Activated T-helper 17 cell treated with anti-CD3 and anti-CD28 coated beads, Interleukin-2, amount 50 U/mL, for 72 hours (primary cell): ENCODE measurements around the gene CDH13. TPM values are rescaled to one million over a fixed set of nuclear protein-coding genes. Genes with fewer than 3 reads are reported as not detected.

Source experiments
- ATAC-seq: fragments of 150-1000 bp; cut with Tn5 transposase; replicated peaks from 2 replicates; pipeline ENCODE4 v1.10.0; 2021; ENCODE audit warnings: mild to moderate bottlenecking, moderate library complexity
- H3K27ac Mint-ChIP-seq: one replicate; pipeline ENCODE4 v1.8.0; 2022; ENCODE audit warnings: mixed read lengths
- H3K27me3 Mint-ChIP-seq: one replicate; pipeline ENCODE4 v1.8.0; 2022; ENCODE audit warnings: mixed read lengths
- H3K36me3 Mint-ChIP-seq: one replicate; pipeline ENCODE4 v1.8.0; 2022; ENCODE audit warnings: low read depth, mild to moderate bottlenecking, mixed read lengths
- H3K4me1 Mint-ChIP-seq: one replicate; pipeline ENCODE4 v1.8.0; 2022; ENCODE audit warnings: mixed read lengths
- H3K4me3 Mint-ChIP-seq: one replicate; pipeline ENCODE4 v1.8.0; 2022; ENCODE audit warnings: mild to moderate bottlenecking, mixed read lengths
- H3K9me3 Mint-ChIP-seq: one replicate; pipeline ENCODE4 v1.8.0; 2022; ENCODE audit warnings: mixed read lengths
- total RNA-seq, 2 donors: library from RNA; stranded (reverse); gene quantifications; one replicate each; pipeline ENCODE4 v1.2.3, GENCODE V29; 2022

CDH13 gene
- total RNA-seq, 2 donors from 2014 or later, result not detected

GRCh38 chr16:82874672-82875071 lies 247.9 kb downstream of the CDH13 start:
- peaks cover 5% of the 10 kb centered on the region for H3K9me3 Mint-ChIP-seq
- H3K27ac Mint-ChIP-seq, result no peak overlapping the region
- no peak overlapping the region for H3K4me3 Mint-ChIP-seq
- H3K36me3 Mint-ChIP-seq, result no peaks in the 10 kb centered on the region
- peaks cover 15% of the 10 kb centered on the region for H3K27me3 Mint-ChIP-seq
- ATAC-seq, result no peak
- H3K4me1 Mint-ChIP-seq, result no peaks in the 10 kb centered on the region

DNA sequence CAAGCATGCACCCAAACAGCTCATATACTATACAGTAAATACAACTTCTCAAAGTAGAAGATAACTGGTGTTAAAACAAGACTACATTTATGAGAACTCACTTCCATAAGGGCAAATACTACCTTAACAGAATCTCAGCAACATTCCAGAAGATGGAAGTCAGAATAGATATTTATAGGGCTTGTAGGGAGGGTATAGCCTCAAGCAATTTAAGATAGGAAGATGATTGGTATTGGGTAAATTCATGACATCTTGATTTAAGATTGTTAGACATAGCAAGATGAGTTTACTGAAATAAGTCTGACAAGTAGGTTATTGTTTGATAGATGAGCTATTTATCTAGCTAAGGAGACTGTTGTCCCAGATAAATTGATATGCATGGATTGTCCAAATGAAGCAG lies 250.2 kb downstream of the CDH13 start:
- H3K4me1 Mint-ChIP-seq, result no peaks in the 10 kb centered on the region
- H3K36me3 Mint-ChIP-seq, result no peaks in the 10 kb centered on the region
- ATAC-seq, result no peak
- peaks cover 12% of the 10 kb centered on the region for H3K27me3 Mint-ChIP-seq
- H3K27ac Mint-ChIP-seq, result no peak overlapping the region
- H3K4me3 Mint-ChIP-seq, result no peak overlapping the region
- no peaks in the 10 kb centered on the region for H3K9me3 Mint-ChIP-seq

DNA sequence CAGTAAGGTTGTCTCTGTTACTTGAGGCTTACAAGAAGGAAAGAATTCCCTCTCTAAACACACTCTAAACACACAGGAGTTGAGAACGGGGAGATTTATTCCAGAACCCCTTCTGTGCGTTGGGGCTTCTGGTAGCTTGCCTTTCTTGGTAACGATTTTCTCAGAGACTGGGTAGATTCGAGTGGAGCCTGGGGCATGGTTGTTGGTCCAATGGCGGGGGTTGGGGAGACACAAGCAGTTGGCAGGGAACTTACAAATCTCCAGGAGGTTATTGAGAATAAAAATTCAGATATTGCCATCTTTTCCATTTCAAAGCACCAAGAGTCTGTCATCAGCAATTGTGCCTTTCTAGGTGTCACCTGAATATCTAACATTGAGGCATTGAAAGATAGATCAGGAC lies 251.7 kb downstream of the CDH13 start:
- Mint-ChIP-seq H3K36me3 (no peaks in the 10 kb centered on the region), H3K9me3 (no peaks in the 10 kb centered on the region), H3K4me1 (no peaks in the 10 kb centered on the region), H3K27ac (no peak overlapping the region), H3K27me3 (peaks cover 7% of the 10 kb centered on the region), H3K4me3 (no peak overlapping the region)
- no peak for ATAC-seq

- no peaks in the 10 kb centered on the region for H3K4me1 Mint-ChIP-seq
- no peaks in the 10 kb centered on the region for H3K36me3 Mint-ChIP-seq
- H3K27me3 Mint-ChIP-seq, result peaks cover 4% of the 10 kb centered on the region
- H3K4me3 Mint-ChIP-seq, result no peak overlapping the region
- H3K27ac Mint-ChIP-seq, result no peak overlapping the region
- ATAC-seq, result no peak
- no peaks in the 10 kb centered on the region for H3K9me3 Mint-ChIP-seq
Measured at GRCh38 chr16:82880346-82880745, 253.6 kb downstream of the CDH13 start.

GRCh38 chr16:82881516-82881915 lies 254.7 kb downstream of the CDH13 start:
- no peak overlapping the region for H3K4me3 Mint-ChIP-seq
- H3K36me3 Mint-ChIP-seq, result no peaks in the 10 kb centered on the region
- no peaks in the 10 kb centered on the region for H3K4me1 Mint-ChIP-seq
- H3K27ac Mint-ChIP-seq, result no peak overlapping the region
- peaks cover 4% of the 10 kb centered on the region for H3K27me3 Mint-ChIP-seq
- no peaks in the 10 kb centered on the region for H3K9me3 Mint-ChIP-seq
- ATAC-seq, result no peak

DNA sequence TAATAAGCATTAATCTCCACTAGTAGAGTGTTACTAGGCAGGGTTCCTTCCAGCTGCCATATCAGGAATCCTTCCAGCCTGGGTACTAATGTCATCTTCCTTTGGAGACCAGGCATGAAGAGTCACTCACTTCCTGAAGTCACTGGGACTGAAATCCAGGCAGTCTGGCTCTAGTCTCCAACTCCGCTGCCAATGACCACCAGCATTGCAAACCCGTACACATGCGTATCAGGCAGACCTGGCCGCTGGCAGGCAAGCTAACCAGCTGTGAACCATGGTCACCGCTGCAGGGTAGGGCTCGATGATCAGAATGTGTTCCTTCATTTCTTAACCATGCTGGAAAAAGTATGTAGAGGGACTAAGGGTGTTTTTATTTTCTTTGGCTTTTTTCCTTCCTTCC lies 255.5 kb downstream of the CDH13 start:
- Mint-ChIP-seq H3K4me1 (no peaks in the 10 kb centered on the region), H3K4me3 (no peak overlapping the region), H3K36me3 (no peaks in the 10 kb centered on the region), H3K27me3 (peaks cover 4% of the 10 kb centered on the region), H3K27ac (no peak overlapping the region), H3K9me3 (no peaks in the 10 kb centered on the region)
- ATAC-seq, result no peak

- Mint-ChIP-seq H3K4me3 (no peak overlapping the region), H3K4me1 (no peaks in the 10 kb centered on the region), H3K27ac (no peak overlapping the region), H3K27me3 (peaks cover 4% of the 10 kb centered on the region), H3K9me3 (no peaks in the 10 kb centered on the region), H3K36me3 (no peaks in the 10 kb centered on the region)
- peak; percentile 11 for ATAC-seq
Measured at GRCh38 chr16:82882982-82883835, 256.4 kb downstream of the CDH13 start.

GRCh38 chr16:82884320-82884898 lies 257.6 kb downstream of the CDH13 start:
- H3K4me3 Mint-ChIP-seq, result no peak overlapping the region
- H3K4me1 Mint-ChIP-seq, result no peaks in the 10 kb centered on the region
- no peaks in the 10 kb centered on the region for H3K36me3 Mint-ChIP-seq

GRCh38 chr16:82886146-82886545 lies 259.4 kb downstream of the CDH13 start:
- no peak for ATAC-seq
- no peaks in the 10 kb centered on the region for H3K9me3 Mint-ChIP-seq
- no peak overlapping the region for H3K27ac Mint-ChIP-seq
- H3K4me3 Mint-ChIP-seq, result no peak overlapping the region
- H3K27me3 Mint-ChIP-seq, result peaks cover 1% of the 10 kb centered on the region
- no peaks in the 10 kb centered on the region for H3K36me3 Mint-ChIP-seq
- H3K4me1 Mint-ChIP-seq, result no peaks in the 10 kb centered on the region

More at GRCh38 chr16:82884320-82884898, 257.6 kb downstream of the CDH13 start:
- Mint-ChIP-seq H3K27ac (no peak overlapping the region), H3K9me3 (no peaks in the 10 kb centered on the region), H3K27me3 (peaks cover 4% of the 10 kb centered on the region)
- no peak for ATAC-seq

GRCh38 chr16:82888591-82889001 lies 261.8 kb downstream of the CDH13 start:
- Mint-ChIP-seq H3K27me3 (no peaks in the 10 kb centered on the region), H3K27ac (no peak overlapping the region)
- ATAC-seq, result no peak

GRCh38 chr16:82891424-82891823 lies 264.7 kb downstream of the CDH13 start:
- Mint-ChIP-seq H3K27ac (no peak overlapping the region), H3K27me3 (no peaks in the 10 kb centered on the region), H3K4me1 (no peaks in the 10 kb centered on the region), H3K36me3 (no peaks in the 10 kb centered on the region), H3K4me3 (no peak overlapping the region), H3K9me3 (no peaks in the 10 kb centered on the region)
- no peak for ATAC-seq

More at GRCh38 chr16:82888591-82889001, 261.8 kb downstream of the CDH13 start:
- Mint-ChIP-seq H3K9me3 (no peaks in the 10 kb centered on the region), H3K4me3 (no peak overlapping the region), H3K4me1 (no peaks in the 10 kb centered on the region), H3K36me3 (no peaks in the 10 kb centered on the region)

DNA sequence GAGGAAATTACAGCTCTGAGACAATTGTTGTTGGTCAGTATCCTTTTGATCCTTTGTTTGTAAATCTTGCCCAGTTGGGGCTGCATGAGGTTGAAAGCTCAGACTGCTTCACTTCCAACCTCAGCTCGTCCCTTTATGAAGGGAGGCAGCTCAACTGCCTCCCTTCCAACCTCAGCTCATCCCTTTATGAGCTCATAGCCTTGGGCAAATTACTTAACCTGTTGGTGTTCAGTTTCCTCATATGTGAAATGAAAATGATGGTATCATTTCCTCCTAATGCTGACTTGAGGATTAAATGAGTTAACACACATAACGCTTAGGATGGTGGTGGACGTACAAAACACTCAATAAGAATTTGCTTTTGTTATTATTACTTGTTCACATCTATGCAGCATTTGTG lies 265.1 kb downstream of the CDH13 start:
- Mint-ChIP-seq H3K4me3 (no peak overlapping the region), H3K36me3 (no peaks in the 10 kb centered on the region), H3K4me1 (no peaks in the 10 kb centered on the region), H3K27ac (no peak overlapping the region), H3K27me3 (no peaks in the 10 kb centered on the region), H3K9me3 (no peaks in the 10 kb centered on the region)
- ATAC-seq, result no peak

GRCh38 chr16:82892324-82892723 lies 265.6 kb downstream of the CDH13 start:
- Mint-ChIP-seq H3K9me3 (no peaks in the 10 kb centered on the region), H3K36me3 (no peaks in the 10 kb centered on the region), H3K27ac (no peak overlapping the region), H3K27me3 (no peaks in the 10 kb centered on the region), H3K4me1 (no peaks in the 10 kb centered on the region), H3K4me3 (no peak overlapping the region)
- ATAC-seq, result no peak

- Mint-ChIP-seq H3K36me3 (no peaks in the 10 kb centered on the region), H3K4me3 (no peak overlapping the region), H3K27ac (no peak overlapping the region), H3K27me3 (no peaks in the 10 kb centered on the region), H3K4me1 (no peaks in the 10 kb centered on the region), H3K9me3 (no peaks in the 10 kb centered on the region)
- no peak for ATAC-seq
Measured at GRCh38 chr16:82895843-82896242, 269.1 kb downstream of the CDH13 start.

DNA sequence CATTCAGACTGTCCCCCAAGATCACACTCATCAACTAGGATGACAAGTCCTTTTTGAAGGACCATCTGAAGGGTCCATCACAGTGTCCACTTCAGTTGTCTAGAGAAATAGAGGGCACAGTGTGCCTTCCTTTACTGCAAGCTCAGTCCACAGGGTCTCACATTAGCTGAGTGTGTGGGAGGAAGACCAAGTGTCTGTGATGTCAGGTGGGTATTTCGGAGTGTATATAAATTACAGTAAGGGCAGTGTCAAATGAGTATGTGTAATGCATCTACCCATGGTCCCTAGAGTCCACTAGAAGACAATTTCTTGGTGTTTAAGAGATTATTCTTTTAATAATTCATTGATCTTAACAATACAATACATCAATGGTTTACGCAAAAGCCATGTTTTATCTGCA lies 272.2 kb downstream of the CDH13 start:
- H3K9me3 Mint-ChIP-seq, result peaks cover 4% of the 10 kb centered on the region
- H3K27ac Mint-ChIP-seq, result no peak overlapping the region
- H3K4me3 Mint-ChIP-seq, result no peak overlapping the region
- H3K27me3 Mint-ChIP-seq, result peaks cover 1% of the 10 kb centered on the region
- no peaks in the 10 kb centered on the region for H3K4me1 Mint-ChIP-seq
- H3K36me3 Mint-ChIP-seq, result no peaks in the 10 kb centered on the region
- no peak for ATAC-seq
